Nephron progenitor cell (in vitro differentiated cells): ENCODE measurements around the gene TDRD5.

Experiments used
- DNase-seq: peaks from one replicate; pipeline ENCODE4 v3.0.0; 2021
- H3K27ac Mint-ChIP-seq: 2 replicates; pipeline ENCODE4 v1.8.0; 2021; ENCODE audit warnings: mild to moderate bottlenecking, moderate library complexity, mixed read lengths
- H3K27me3 Mint-ChIP-seq: 2 replicates; pipeline ENCODE4 v1.8.0; 2021; ENCODE audit warnings: mild to moderate bottlenecking, low read depth, mixed read lengths; ENCODE audit not compliant: poor library complexity
- H3K36me3 Mint-ChIP-seq: 2 replicates; pipeline ENCODE4 v1.8.0; 2021; ENCODE audit warnings: low read depth, mixed read lengths
- H3K4me1 Mint-ChIP-seq: 2 replicates; pipeline ENCODE4 v1.8.0; 2021; ENCODE audit warnings: mixed read lengths
- H3K4me3 Mint-ChIP-seq: 2 replicates; pipeline ENCODE4 v1.8.0; 2021; ENCODE audit warnings: mild to moderate bottlenecking, moderate library complexity, mixed read lengths
- H3K9me3 Mint-ChIP-seq: 2 replicates; pipeline ENCODE4 v1.8.0; 2021; ENCODE audit warnings: mild to moderate bottlenecking, moderate library complexity, mixed read lengths
- TF ChIP-seq, protein P1 (sequence below): fragments of 200-600 bp; sonication (generic); IDR thresholded peaks from 2 replicates; pipeline ENCODE4 v1.5.0; 2021; ENCODE audit warnings: antibody characterized with exemption

The TDRD5 gene

DNA sequence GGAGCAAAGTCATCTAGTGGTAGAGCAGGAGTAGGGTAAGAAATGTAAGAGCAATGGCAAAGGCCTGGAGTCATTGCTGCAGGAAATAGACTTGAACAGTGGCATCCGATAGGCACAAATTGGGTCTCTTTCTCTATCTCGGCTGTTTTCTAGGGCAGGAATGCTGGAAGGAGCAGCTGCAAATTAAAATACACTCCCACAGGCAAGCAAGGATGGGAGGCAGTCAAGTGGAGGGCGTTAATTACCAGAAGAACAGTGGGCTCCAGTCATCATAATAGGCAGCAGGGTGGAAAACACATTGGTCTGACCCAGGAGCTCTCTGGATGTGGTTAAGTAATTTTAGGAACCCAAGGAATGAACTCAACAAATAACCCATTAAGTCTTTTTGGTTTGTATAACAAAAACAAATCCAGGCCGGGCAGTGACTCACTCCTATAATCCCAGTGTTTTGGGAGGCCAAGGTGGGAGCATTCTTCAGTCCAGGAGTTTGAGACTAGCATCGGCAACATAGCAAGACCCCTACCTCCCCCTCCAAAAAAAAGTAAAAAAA lies 7.8 kb upstream of the TDRD5 start:
- Mint-ChIP-seq H3K9me3 (no peaks in the 10 kb centered on the region), H3K27me3 (peaks cover 21% of the 10 kb centered on the region), H3K27ac (no peak overlapping the region), H3K4me1 (peaks cover 4% of the 10 kb centered on the region), H3K36me3 (no peaks in the 10 kb centered on the region), H3K4me3 (no peak overlapping the region)
- no peak for DNase-seq
- TF ChIP-seq, protein P1, sequence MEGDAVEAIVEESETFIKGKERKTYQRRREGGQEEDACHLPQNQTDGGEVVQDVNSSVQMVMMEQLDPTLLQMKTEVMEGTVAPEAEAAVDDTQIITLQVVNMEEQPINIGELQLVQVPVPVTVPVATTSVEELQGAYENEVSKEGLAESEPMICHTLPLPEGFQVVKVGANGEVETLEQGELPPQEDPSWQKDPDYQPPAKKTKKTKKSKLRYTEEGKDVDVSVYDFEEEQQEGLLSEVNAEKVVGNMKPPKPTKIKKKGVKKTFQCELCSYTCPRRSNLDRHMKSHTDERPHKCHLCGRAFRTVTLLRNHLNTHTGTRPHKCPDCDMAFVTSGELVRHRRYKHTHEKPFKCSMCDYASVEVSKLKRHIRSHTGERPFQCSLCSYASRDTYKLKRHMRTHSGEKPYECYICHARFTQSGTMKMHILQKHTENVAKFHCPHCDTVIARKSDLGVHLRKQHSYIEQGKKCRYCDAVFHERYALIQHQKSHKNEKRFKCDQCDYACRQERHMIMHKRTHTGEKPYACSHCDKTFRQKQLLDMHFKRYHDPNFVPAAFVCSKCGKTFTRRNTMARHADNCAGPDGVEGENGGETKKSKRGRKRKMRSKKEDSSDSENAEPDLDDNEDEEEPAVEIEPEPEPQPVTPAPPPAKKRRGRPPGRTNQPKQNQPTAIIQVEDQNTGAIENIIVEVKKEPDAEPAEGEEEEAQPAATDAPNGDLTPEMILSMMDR = no peak

DNA sequence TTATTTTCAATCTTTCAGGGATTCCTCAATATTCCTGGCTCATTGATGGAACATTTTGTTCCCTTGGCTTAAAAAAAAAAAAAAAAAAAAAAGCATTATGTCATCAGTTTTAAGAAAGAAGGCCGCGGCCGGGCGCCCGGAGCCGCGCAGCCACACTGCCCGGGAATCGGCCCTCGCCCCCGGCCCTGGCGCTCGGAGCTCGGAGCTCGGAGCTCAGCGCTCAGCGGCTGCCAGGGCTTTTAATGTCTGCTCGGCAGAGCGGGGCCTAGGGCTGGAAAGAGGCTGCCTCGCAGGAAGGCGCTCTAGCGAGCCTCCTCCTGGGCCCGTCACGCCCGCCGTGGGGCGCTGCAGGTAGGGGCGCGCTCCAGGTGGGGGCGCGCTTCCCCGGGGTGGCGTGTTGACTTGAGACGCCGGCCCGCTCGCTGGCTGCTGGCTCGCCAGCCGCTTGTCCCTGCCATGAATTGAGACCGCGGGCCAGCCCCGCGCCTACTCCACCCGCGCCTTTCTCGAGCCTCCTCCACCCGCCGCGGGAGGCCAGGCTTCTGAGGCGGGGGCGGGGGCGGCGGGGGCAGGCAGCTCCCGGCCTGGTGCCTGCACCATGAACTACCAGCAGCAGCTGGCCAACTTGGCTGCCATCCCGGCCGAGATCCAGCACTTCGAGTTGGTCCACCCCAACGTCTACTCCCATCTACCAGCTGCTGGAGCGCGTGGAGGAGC lies 5.4 kb upstream of the TDRD5 start:
- H3K9me3 Mint-ChIP-seq = no peaks in the 10 kb centered on the region
- H3K36me3 Mint-ChIP-seq = no peaks in the 10 kb centered on the region
- peaks cover 15% of the 10 kb centered on the region for H3K27me3 Mint-ChIP-seq
- H3K4me3 Mint-ChIP-seq = peak overlapping the region; percentile 76
- H3K4me1 Mint-ChIP-seq = peaks cover 4% of the 10 kb centered on the region
- no peak overlapping the region for H3K27ac Mint-ChIP-seq
- TF ChIP-seq, protein P1 = peak; percentile 62
- peak; percentile 79 for DNase-seq

DNA sequence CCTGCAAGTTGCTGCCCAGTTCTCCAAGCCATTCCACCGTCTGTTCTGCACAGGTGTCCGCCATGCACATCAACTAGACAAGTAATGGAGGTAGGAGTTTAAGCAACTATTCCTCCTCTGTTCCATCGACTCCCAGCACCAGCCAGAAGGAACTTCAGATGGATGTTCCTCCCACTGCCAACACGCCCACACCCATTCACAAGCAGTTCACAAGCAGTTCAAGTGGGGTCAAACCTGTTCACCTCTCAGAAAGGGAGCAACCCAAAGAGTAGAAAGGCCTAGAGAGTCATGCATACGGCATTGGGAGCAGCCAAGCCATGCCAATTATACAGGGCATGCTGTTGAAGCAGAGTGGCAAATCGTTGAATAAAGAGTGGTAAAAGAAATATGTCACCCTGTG lies 4.3 kb upstream of the TDRD5 start:
- no peaks in the 10 kb centered on the region for H3K36me3 Mint-ChIP-seq
- peaks cover 4% of the 10 kb centered on the region for H3K4me1 Mint-ChIP-seq
- H3K27ac Mint-ChIP-seq = no peak overlapping the region
- no peak overlapping the region for H3K4me3 Mint-ChIP-seq
- TF ChIP-seq, protein P1 = no peak
- H3K27me3 Mint-ChIP-seq = peaks cover 12% of the 10 kb centered on the region
- no peaks in the 10 kb centered on the region for H3K9me3 Mint-ChIP-seq
- DNase-seq = no peak

DNA sequence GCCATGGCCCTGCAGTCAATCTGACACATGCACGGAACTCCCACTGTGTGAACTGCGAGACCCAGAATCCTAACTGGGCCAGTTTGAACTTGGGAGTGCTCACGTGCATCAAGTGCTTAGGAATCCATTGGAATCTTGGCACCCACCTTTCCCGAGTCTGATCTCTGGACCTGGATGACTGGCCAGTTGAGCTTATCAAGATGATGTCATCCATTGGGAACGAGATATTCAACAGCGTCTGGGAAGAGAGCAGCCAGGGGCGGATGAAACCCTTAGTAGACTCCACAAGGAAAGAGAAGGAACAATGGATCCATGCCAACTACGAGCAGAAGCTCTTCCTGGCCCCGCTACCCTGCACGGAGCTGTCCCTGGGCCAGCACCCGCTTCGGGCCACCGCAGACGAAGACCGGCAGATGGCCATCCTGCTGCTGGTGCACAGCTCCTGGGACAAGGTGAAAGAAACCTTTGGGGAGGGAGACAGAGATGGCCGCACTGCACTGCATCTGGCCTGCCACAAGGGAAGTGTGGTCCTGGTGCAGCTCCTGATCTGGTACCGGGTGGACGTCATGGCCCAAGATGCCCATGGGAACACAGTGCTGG lies 3.1 kb upstream of the TDRD5 start:
- Mint-ChIP-seq H3K27me3 (peaks cover 10% of the 10 kb centered on the region), H3K36me3 (no peaks in the 10 kb centered on the region), H3K4me3 (no peak overlapping the region), H3K9me3 (no peaks in the 10 kb centered on the region), H3K27ac (no peak overlapping the region), H3K4me1 (peaks cover 4% of the 10 kb centered on the region)
- no peak for DNase-seq
- TF ChIP-seq, protein P1 = no peak

DNA sequence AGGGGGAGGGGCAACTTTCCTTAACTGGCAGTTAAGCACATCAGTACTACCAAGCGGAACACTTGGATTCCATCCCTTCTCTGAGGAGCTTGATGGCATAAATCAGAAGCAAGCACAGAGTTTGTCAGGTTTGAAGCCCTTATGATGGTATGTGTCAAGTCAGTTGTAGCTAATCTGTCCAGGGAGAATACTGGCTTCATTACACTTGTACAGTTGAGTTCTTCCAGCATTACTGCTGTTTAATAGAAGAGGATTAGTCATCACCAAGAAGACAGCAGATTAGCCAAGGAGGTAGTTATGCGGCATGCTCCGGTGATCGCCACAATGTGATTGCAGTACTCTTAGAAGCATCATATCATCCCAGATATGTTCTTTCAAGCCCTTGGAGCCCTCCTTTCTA lies 2.1 kb upstream of the TDRD5 start:
- Mint-ChIP-seq H3K36me3 (no peaks in the 10 kb centered on the region), H3K4me1 (peaks cover 4% of the 10 kb centered on the region), H3K4me3 (no peak overlapping the region), H3K9me3 (no peaks in the 10 kb centered on the region), H3K27me3 (peaks cover 13% of the 10 kb centered on the region), H3K27ac (no peak overlapping the region)
- TF ChIP-seq, protein P1 = no peak
- DNase-seq = no peak

DNA sequence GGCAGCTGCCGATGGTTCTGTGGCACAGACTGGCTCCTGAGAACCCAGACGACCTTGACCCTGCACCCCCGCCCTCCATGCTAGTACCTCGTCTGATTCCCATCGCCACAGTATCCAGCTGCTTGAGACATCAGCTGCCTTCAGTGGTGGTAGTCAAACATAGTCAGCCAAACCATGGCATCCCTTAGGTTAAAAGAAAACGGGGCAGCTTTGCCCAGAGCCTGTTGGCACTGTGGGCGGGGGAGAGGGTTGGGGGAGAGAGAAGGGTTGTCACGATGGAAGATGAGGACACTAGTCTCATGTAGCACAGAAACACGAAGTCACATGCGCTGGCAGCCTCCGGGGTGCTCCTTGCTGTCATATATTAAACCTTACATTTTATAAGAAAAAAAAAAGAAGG lies 961 bp upstream of the TDRD5 start:
- no peaks in the 10 kb centered on the region for H3K9me3 Mint-ChIP-seq
- no peaks in the 10 kb centered on the region for H3K36me3 Mint-ChIP-seq
- peaks cover 3% of the 10 kb centered on the region for H3K4me1 Mint-ChIP-seq
- no peak overlapping the region for H3K4me3 Mint-ChIP-seq
- no peak for DNase-seq
- TF ChIP-seq, protein P1 = no peak
- H3K27me3 Mint-ChIP-seq = peaks cover 8% of the 10 kb centered on the region
- no peak overlapping the region for H3K27ac Mint-ChIP-seq
